ENCODE measurements around the gene GREM1.

DNA sequence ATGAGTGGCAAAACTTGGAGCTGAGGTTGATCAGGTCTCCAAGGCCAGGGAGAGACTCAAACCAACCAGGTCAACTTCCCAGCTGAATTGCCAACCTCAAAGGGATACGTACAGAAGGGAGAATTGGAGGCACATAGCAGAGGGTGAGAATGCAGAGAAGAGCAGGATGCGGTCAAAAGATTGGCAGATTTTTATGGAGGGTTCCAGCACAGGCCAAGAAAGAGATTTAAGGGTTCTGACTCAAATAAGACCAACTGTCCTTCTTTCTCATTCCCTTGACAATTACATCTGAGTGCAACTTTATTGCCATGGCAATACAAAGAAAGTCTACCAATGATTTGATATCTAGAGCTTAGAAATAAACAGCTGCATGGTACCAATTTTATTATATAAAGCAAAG is 43.1 kb upstream of the GREM1 start:
- TF ChIP-seq, protein P1, sequence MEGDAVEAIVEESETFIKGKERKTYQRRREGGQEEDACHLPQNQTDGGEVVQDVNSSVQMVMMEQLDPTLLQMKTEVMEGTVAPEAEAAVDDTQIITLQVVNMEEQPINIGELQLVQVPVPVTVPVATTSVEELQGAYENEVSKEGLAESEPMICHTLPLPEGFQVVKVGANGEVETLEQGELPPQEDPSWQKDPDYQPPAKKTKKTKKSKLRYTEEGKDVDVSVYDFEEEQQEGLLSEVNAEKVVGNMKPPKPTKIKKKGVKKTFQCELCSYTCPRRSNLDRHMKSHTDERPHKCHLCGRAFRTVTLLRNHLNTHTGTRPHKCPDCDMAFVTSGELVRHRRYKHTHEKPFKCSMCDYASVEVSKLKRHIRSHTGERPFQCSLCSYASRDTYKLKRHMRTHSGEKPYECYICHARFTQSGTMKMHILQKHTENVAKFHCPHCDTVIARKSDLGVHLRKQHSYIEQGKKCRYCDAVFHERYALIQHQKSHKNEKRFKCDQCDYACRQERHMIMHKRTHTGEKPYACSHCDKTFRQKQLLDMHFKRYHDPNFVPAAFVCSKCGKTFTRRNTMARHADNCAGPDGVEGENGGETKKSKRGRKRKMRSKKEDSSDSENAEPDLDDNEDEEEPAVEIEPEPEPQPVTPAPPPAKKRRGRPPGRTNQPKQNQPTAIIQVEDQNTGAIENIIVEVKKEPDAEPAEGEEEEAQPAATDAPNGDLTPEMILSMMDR (conservative IDR thresholded peaks at IDR 0.05; ENCODE audit: low read length) = no peak; the same call in 1 of the 2 replicates
- no peak for TF ChIP-seq EZH2phosphoT487 (IDR thresholded peaks at IDR 0.05; ENCODE audit: borderline replicate concordance)

Data from Loucy (cell line).